Epithelial cell of proximal tubule (primary cell): ENCODE measurements around the gene ZNF548. TPM values are rescaled to one million over a fixed set of nuclear protein-coding genes. Genes with fewer than 3 reads are reported as not detected.

Source experiments
- DNase-seq: peaks from one replicate; pipeline ENCODE4 v3.0.0-alpha.2; 2011; ENCODE audit warnings: low read depth
- H3K4me3 ChIP-seq: 2 replicates; pipeline ENCODE4 v1.5.1; 2011; ENCODE audit warnings: low read depth, mild to moderate bottlenecking, low read length
- total RNA-seq: library from RNA; depleted of rRNA; stranded (reverse); fragments of >200 nt; gene quantifications from 2 replicates; pipeline ENCODE4 v1.2.3, GENCODE V29; 2015
- TF ChIP-seq, protein P1 (sequence below): conservative IDR thresholded peaks from 2 replicates; pipeline ENCODE4 v1.5.1; 2012; ENCODE audit warnings: low read depth, mild to moderate bottlenecking, low read length

The ZNF548 gene
- total RNA-seq, 1 donor from 2014 or later = 6.1 TPM

DNA sequence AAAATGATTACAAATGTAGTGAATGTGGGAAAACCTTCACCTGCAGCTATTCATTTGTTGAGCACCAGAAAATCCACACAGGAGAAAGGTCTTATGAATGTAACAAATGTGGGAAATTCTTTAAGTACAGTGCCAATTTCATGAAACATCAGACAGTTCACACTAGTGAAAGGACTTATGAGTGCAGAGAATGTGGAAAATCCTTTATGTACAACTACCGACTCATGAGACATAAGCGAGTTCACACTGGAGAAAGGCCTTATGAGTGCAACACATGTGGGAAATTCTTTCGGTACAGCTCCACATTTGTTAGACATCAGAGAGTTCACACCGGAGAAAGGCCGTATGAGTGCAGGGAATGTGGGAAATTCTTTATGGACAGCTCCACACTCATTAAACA lies 9.2 kb downstream of the ZNF548 start:
- H3K4me3 ChIP-seq = no peak overlapping the region
- TF ChIP-seq, protein P1, sequence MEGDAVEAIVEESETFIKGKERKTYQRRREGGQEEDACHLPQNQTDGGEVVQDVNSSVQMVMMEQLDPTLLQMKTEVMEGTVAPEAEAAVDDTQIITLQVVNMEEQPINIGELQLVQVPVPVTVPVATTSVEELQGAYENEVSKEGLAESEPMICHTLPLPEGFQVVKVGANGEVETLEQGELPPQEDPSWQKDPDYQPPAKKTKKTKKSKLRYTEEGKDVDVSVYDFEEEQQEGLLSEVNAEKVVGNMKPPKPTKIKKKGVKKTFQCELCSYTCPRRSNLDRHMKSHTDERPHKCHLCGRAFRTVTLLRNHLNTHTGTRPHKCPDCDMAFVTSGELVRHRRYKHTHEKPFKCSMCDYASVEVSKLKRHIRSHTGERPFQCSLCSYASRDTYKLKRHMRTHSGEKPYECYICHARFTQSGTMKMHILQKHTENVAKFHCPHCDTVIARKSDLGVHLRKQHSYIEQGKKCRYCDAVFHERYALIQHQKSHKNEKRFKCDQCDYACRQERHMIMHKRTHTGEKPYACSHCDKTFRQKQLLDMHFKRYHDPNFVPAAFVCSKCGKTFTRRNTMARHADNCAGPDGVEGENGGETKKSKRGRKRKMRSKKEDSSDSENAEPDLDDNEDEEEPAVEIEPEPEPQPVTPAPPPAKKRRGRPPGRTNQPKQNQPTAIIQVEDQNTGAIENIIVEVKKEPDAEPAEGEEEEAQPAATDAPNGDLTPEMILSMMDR = no peak
- no peak for DNase-seq

DNA sequence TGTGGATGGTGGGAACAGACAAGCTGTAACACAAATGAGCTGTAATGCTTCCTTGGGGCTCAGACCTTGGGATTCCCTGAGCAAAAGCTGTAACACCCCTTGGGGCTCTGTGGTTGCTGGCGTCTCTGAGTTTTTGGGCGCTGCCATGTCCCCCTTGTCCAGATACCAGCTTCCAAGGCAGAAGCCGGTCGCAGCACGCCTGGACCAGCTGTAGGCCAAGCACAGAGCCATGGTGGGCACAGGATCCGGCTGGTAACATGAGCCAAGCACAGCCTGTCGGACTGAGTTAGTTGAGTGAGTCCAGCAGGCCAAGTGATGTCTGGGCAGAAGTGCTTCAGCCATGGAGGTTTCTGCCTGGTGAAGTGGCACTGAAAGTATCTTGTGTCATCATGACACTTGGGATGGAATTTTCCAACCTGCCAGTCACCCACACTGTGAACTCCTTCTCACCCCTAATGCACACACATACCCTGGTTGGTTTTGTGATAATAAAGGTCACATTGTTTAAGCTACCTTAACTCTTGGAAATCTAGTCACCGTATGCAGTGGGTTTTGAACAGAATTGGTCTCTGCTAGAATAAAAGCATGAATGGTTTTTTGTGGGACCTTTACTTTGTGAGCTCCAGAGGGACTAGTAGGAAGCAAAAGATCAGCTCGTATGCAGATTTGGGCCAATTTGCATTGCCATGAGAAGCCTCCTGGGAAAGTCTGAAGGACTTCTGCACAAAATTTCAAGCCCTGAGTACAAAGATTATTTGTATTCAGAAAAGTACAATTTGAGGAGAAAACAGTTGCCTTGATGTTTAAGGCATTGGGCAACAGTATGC lies 14.3 kb downstream of the ZNF548 start:
- no peak for DNase-seq
- TF ChIP-seq, protein P1 = no peak
- H3K4me3 ChIP-seq = no peak overlapping the region

DNA sequence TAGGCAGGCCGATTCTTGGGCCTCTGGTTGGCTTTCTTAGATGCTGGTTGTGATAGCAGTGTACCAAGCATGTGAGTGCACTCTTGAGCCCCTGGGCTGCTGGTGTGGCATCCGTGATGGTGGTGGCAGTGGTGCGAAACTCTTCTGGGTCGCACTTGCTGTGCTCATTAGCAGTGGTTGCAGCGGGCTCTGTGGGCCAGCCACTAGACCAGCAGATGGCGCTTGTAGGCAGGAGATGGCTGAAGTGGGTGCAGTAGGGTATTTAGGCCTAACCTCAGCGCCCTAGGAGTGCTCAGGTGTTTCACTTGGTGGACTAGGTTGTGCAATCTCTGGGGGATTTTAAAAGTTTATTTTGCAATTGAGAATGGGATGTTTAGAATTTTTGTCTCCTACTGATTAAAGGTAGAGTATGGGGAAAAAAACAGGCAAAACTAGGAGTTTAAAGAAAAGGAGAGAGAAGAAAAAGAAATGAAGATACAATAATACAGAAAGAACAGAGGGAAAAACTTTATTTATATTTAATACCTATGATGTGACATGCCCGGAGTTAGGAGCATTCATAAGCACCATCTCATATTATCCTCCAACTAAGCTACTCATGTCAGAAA lies 17.0 kb downstream of the ZNF548 start:
- no peak overlapping the region for H3K4me3 ChIP-seq
- TF ChIP-seq, protein P1 = peak; percentile 90
- DNase-seq = peak; percentile 22

DNA sequence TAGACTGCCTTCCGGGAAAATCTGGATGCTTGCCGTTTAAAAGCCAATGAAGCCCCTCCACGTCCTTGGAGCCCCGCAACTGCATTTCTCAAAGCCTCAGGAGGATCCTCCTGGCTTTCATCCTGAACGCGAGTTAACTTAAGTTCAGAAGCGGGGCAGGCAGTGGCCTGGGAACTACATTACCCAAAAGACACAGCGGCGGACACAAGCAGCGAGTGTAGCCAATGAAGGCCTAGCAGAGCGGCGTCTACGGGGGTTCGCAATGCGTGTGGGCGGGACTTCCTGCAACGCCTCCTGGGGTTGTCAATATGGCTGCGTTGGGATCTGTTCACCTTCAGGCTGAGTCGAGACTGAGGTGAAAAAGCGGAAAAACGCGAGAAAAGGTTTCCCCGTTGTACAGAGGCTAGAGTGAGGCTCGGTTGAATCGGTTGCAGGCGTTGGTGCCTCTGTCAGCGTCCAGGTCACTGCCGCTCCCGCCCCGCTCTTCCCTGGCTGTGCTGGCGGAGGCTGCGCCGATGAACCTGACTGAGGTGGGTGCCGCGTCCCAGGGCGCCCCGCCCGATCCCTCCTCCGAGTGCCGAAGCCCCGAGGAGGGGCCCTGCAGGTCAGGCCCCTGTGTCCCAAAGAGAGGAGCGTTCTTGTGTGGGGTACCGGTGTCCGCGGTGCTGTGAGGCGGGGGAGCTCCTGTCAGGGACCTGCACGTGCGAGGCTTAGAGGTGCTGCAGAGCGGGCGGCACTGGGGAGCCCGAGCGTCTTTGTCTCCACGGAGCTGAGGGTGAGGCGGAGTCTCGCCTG lies 21.4 kb downstream of the ZNF548 start, which contains the start of gene ZNF17:
TSS of gene ZNF17 (plus strand) at position 285 of the 795 bp plus-strand sequence. CDS start 2,455 bp downstream, outside the sequence.
- peak within 1 kb of the TSS; percentile 97 for H3K4me3 ChIP-seq
- TF ChIP-seq, protein P1 = no peak
- peak; percentile 56 for DNase-seq

DNA sequence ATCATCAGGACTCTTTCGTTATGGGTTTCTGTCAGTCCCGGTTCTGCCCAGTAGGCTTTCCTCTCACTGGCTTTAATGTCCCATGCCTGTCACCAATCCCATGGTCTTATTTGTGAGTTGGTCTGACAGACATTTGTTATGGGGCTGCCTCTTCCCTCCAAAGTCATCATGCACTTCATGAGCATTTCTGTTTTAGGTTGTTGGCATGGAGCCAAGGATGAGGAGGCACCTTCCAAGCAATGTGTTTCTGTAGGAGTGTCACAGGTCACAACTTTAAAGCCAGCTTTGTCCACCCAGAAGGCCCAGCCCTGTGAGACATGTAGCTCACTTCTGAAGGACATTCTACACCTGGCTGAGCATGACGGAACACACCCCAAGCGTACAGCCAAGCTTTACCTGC lies 29.8 kb downstream of the ZNF548 start:
- no peak overlapping the region for H3K4me3 ChIP-seq
- no peak for DNase-seq
- TF ChIP-seq, protein P1 = no peak

DNA sequence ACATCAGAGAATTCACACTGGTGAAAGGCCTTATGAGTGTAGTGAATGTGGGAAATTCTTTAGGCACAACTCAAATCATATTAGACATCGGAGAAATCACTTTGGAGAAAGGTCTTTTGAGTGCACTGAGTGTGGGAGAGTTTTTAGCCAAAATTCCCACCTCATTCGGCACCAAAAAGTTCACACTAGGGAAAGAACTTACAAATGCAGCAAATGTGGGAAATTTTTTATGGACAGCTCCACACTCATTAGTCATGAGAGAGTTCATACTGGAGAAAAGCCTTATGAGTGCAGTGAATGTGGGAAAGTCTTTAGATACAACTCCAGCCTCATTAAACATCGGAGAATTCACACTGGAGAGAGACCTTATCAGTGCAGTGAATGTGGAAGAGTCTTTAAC lies 31.4 kb downstream of the ZNF548 start:
- no peak overlapping the region for H3K4me3 ChIP-seq
- TF ChIP-seq, protein P1 = no peak
- DNase-seq = no peak
